Measurements from ENCODE around the gene CSDE1. TPM values are rescaled to one million over a fixed set of nuclear protein-coding genes. Genes with fewer than 3 reads are reported as not detected.
"Not testable (repeated sequence)": the region's sequence is repeated elsewhere in the genome, so short reads cannot be mapped to it uniquely, and the experiment has no call there.

Gene CSDE1
- total RNA-seq, 1 donor from 2014 or later, result 635 TPM

DNA sequence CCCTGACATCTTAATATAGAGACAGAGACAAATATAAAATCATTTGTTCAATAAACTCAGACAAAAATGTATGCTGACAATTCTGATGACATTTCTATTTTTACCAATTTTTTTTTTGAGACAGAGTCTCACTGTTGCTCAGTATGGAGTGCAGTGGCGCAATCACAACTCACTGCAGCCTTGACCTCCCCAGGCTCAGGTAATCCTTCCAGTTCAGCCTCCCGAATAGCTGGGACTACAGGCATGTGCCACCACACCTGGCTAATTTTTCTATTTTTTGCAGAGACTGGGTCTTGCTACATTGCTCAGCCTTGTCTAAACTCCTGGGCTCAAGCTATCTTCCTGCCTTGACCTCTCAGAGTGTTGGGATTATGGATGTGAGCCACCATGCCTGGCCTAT is 36.3 kb upstream of the CSDE1 start:
- H3K36me3 ChIP-seq (ENCODE audit: insufficient read depth, low read length), result no peaks in the 10 kb centered on the region
- no peak for DNase-seq (ENCODE audit: low read depth)
- no peaks in the 10 kb centered on the region for H3K36me3 Mint-ChIP-seq (ENCODE audit: low read depth, unreplicated experiment)
- no peak for FAIRE-seq
- no peak overlapping the region for H2AFZ ChIP-seq (ENCODE audit: low read depth, low read length)
- H3K4me2 ChIP-seq (ENCODE audit: low read length), result no peak overlapping the region
- no peak overlapping the region for H3K4me3 ChIP-seq (ENCODE audit: insufficient read depth, low read depth, low read length)
- no peak overlapping the region for H3K4me3 Mint-ChIP-seq (ENCODE audit: unreplicated experiment)
- no peaks in the 10 kb centered on the region for H3K79me2 ChIP-seq (ENCODE audit: insufficient read depth, low read length)
- no peak overlapping the region for H3K9ac ChIP-seq (ENCODE audit: low read length)
- H3K27ac ChIP-seq (ENCODE audit: low read depth, low read length), result no peak overlapping the region
- no peaks in the 10 kb centered on the region for H3K4me1 ChIP-seq (ENCODE audit: insufficient read depth, low read length)
- peaks cover 12% of the 10 kb centered on the region for H3K4me1 Mint-ChIP-seq (ENCODE audit: low read depth, unreplicated experiment)
- no peaks in the 10 kb centered on the region for H3K9me3 ChIP-seq (ENCODE audit: insufficient read depth, low read depth, low read length)
- H3K9me3 Mint-ChIP-seq (ENCODE audit: unreplicated experiment), result no peaks in the 10 kb centered on the region
- H3K27me3 ChIP-seq (ENCODE audit: insufficient read depth, low read length), result peaks cover 2% of the 10 kb centered on the region
- H3K27ac Mint-ChIP-seq (ENCODE audit: unreplicated experiment), result no peak overlapping the region
- peaks cover 5% of the 10 kb centered on the region for H3K27me3 Mint-ChIP-seq (ENCODE audit: low read depth, unreplicated experiment)
- TF ChIP-seq, protein P1, sequence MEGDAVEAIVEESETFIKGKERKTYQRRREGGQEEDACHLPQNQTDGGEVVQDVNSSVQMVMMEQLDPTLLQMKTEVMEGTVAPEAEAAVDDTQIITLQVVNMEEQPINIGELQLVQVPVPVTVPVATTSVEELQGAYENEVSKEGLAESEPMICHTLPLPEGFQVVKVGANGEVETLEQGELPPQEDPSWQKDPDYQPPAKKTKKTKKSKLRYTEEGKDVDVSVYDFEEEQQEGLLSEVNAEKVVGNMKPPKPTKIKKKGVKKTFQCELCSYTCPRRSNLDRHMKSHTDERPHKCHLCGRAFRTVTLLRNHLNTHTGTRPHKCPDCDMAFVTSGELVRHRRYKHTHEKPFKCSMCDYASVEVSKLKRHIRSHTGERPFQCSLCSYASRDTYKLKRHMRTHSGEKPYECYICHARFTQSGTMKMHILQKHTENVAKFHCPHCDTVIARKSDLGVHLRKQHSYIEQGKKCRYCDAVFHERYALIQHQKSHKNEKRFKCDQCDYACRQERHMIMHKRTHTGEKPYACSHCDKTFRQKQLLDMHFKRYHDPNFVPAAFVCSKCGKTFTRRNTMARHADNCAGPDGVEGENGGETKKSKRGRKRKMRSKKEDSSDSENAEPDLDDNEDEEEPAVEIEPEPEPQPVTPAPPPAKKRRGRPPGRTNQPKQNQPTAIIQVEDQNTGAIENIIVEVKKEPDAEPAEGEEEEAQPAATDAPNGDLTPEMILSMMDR (IDR thresholded peaks at IDR 0.05; ENCODE audit: insufficient read depth, low read depth, low read length), result no peak
- TF ChIP-seq EZH2 (IDR thresholded peaks at IDR 0.05; ENCODE audit: insufficient read depth, low read length), result no peak
- H4K20me1 ChIP-seq (ENCODE audit: insufficient read depth, low read length), result no peaks in the 10 kb centered on the region

DNA sequence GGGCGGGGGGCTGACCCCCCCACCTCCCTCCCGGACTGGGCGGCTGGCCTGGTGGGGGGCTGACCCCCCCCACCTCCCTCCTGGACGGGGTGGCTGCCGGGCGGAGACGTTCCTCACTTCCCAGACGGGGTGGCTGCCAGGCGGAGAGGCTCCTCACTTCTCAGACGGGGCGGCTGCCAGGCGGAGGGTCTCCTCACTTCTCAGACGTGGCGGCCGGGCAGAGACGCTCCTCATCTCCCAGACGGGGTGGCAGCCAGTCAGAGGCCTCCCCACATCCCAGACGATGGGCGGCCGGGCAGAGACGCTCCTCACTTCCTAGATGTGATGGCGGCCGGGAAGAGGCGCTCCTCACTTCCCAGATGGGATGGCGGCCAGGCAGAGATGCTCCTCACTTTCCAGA is 32.8 kb upstream of the CSDE1 start:
- H3K4me2 ChIP-seq (ENCODE audit: low read length); H3K27ac Mint-ChIP-seq (ENCODE audit: unreplicated experiment); H3K36me3 ChIP-seq (ENCODE audit: insufficient read depth, low read length); H3K4me3 Mint-ChIP-seq (ENCODE audit: unreplicated experiment); H3K27ac ChIP-seq (ENCODE audit: low read depth, low read length); DNase-seq (ENCODE audit: low read depth); H4K20me1 ChIP-seq (ENCODE audit: insufficient read depth, low read length); H3K9ac ChIP-seq (ENCODE audit: low read length); H3K4me1 ChIP-seq (ENCODE audit: insufficient read depth, low read length); H3K79me2 ChIP-seq (ENCODE audit: insufficient read depth, low read length); FAIRE-seq; H2AFZ ChIP-seq (ENCODE audit: low read depth, low read length); H3K4me3 ChIP-seq (ENCODE audit: insufficient read depth, low read depth, low read length); H3K9me3 ChIP-seq (ENCODE audit: insufficient read depth, low read depth, low read length); H3K27me3 ChIP-seq (ENCODE audit: insufficient read depth, low read length); H3K4me1 Mint-ChIP-seq (ENCODE audit: low read depth, unreplicated experiment); H3K36me3 Mint-ChIP-seq (ENCODE audit: low read depth, unreplicated experiment): not testable (repeated sequence)
- H3K9me3 Mint-ChIP-seq (ENCODE audit: unreplicated experiment), result peaks cover 16% of the 10 kb centered on the region
- peaks cover 28% of the 10 kb centered on the region for H3K27me3 Mint-ChIP-seq (ENCODE audit: low read depth, unreplicated experiment)

DNA sequence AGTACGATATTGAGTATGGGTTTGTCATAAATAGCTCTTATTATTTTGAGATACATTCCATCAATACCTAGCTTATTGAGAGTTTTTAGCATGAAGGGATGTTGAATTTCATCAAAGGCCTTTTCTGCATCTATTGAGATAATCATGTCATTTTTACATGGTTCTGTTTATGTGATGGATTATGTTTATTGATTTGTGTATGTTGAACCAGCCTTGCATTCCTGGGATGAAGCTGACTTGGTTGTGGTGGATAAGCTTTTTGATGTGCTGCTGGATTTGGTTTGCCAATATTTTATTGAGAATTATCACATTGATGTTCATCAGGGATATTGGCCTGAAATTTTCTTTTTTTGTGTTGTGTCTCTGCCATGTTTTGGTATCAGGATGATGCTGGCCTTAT is 28.7 kb upstream of the CSDE1 start:
- not testable (repeated sequence) for H3K4me3 ChIP-seq (ENCODE audit: insufficient read depth, low read depth, low read length); H3K9me3 ChIP-seq (ENCODE audit: insufficient read depth, low read depth, low read length); H3K36me3 Mint-ChIP-seq (ENCODE audit: low read depth, unreplicated experiment); H3K27me3 ChIP-seq (ENCODE audit: insufficient read depth, low read length); H3K27ac Mint-ChIP-seq (ENCODE audit: unreplicated experiment); H4K20me1 ChIP-seq (ENCODE audit: insufficient read depth, low read length); H3K4me2 ChIP-seq (ENCODE audit: low read length); H3K9ac ChIP-seq (ENCODE audit: low read length); FAIRE-seq; H3K27ac ChIP-seq (ENCODE audit: low read depth, low read length); H3K4me1 Mint-ChIP-seq (ENCODE audit: low read depth, unreplicated experiment); DNase-seq (ENCODE audit: low read depth); H3K4me1 ChIP-seq (ENCODE audit: insufficient read depth, low read length); H2AFZ ChIP-seq (ENCODE audit: low read depth, low read length); H3K36me3 ChIP-seq (ENCODE audit: insufficient read depth, low read length); H3K79me2 ChIP-seq (ENCODE audit: insufficient read depth, low read length); H3K4me3 Mint-ChIP-seq (ENCODE audit: unreplicated experiment)
- Mint-ChIP-seq H3K27me3 (ENCODE audit: low read depth, unreplicated experiment) (peaks cover 45% of the 10 kb centered on the region), H3K9me3 (ENCODE audit: unreplicated experiment) (peaks cover 19% of the 10 kb centered on the region)

DNA sequence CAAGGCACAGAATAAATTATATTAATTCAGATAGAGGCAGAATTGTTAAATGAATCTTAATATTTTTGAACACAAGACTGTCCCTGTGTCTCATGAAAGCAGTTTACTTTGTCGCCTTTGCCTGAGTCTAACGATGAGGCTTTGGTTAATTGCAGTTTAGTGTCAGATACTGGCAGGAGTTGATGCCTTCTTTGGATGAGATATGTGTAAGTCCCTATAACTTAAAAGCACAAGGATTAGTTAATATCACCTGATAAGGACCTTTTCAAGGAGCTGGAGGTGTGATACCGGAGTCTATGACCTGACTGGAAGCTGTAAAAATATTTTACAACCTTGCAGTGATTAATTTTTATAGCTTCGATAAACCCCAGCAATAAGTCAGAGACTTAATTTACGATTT is 24.7 kb upstream of the CSDE1 start:
- H3K27me3 Mint-ChIP-seq (ENCODE audit: low read depth, unreplicated experiment), result peaks cover 31% of the 10 kb centered on the region
- H3K36me3 ChIP-seq (ENCODE audit: insufficient read depth, low read length), result peaks cover 8% of the 10 kb centered on the region

More for the DNA sequence above, 24.7 kb upstream of the CSDE1 start:
- Mint-ChIP-seq H3K4me1 (ENCODE audit: low read depth, unreplicated experiment) (peaks cover 9% of the 10 kb centered on the region), H3K9me3 (ENCODE audit: unreplicated experiment) (peaks cover 18% of the 10 kb centered on the region), H3K36me3 (ENCODE audit: low read depth, unreplicated experiment) (peaks cover 2% of the 10 kb centered on the region), H3K4me3 (ENCODE audit: unreplicated experiment) (no peak overlapping the region), H3K27ac (ENCODE audit: unreplicated experiment) (no peak overlapping the region)
- H2AFZ ChIP-seq (ENCODE audit: low read depth, low read length), result no peak overlapping the region
- no peak overlapping the region for H3K4me2 ChIP-seq (ENCODE audit: low read length)
- no peaks in the 10 kb centered on the region for H3K9me3 ChIP-seq (ENCODE audit: insufficient read depth, low read depth, low read length)
- peaks cover 5% of the 10 kb centered on the region for H4K20me1 ChIP-seq (ENCODE audit: insufficient read depth, low read length)
- H3K27ac ChIP-seq (ENCODE audit: low read depth, low read length), result no peak overlapping the region
- no peak overlapping the region for H3K9ac ChIP-seq (ENCODE audit: low read length)
- no peaks in the 10 kb centered on the region for H3K27me3 ChIP-seq (ENCODE audit: insufficient read depth, low read length)
- DNase-seq (ENCODE audit: low read depth), result no peak
- H3K79me2 ChIP-seq (ENCODE audit: insufficient read depth, low read length), result peaks cover 22% of the 10 kb centered on the region
- no peak overlapping the region for H3K4me3 ChIP-seq (ENCODE audit: insufficient read depth, low read depth, low read length)
- H3K4me1 ChIP-seq (ENCODE audit: insufficient read depth, low read length), result peaks cover 2% of the 10 kb centered on the region
- TF ChIP-seq EZH2 (IDR thresholded peaks at IDR 0.05; ENCODE audit: insufficient read depth, low read length), result no peak
- TF ChIP-seq, protein P1 (IDR thresholded peaks at IDR 0.05; ENCODE audit: insufficient read depth, low read depth, low read length), result no peak
- FAIRE-seq, result no peak

Data from astrocyte (in vitro differentiated cells and primary cell).